Astrocyte (in vitro differentiated cells and primary cell): ENCODE results near the gene TXLNB.

Experiments used
- EZH2 ChIP-seq: IDR thresholded peaks from 2 replicates; pipeline ENCODE4 v1.6.1; 2012; ENCODE audit warnings: mild to moderate bottlenecking, low read length, inconsistent platforms; ENCODE audit not compliant: insufficient read depth
- TF ChIP-seq, protein P1 (sequence below): IDR thresholded peaks from 2 replicates; pipeline ENCODE4 v1.5.1; 2011; ENCODE audit warnings: low read depth, mild to moderate bottlenecking, inconsistent platforms, low read length, moderate library complexity; ENCODE audit not compliant: insufficient read depth

DNA sequence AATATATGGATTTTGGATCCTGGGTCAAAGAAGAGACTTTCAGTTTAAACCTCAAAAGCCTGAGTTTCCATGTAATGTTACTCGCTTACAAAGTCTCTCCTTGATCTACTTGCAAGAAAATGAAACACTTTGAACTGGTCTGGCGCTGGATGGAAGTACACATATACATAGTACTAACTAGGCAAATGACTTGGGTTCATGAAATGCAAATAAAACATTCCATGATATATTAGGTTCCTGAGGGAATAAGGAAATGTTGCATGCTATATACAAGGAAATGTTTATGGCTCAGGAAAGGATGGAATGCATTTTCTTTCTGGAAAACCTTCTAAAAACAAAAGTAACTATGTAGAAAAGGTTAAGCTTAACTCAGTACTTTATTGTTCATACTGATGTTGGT, 11.4 kb upstream of the TXLNB start:
- TF ChIP-seq, protein P1, sequence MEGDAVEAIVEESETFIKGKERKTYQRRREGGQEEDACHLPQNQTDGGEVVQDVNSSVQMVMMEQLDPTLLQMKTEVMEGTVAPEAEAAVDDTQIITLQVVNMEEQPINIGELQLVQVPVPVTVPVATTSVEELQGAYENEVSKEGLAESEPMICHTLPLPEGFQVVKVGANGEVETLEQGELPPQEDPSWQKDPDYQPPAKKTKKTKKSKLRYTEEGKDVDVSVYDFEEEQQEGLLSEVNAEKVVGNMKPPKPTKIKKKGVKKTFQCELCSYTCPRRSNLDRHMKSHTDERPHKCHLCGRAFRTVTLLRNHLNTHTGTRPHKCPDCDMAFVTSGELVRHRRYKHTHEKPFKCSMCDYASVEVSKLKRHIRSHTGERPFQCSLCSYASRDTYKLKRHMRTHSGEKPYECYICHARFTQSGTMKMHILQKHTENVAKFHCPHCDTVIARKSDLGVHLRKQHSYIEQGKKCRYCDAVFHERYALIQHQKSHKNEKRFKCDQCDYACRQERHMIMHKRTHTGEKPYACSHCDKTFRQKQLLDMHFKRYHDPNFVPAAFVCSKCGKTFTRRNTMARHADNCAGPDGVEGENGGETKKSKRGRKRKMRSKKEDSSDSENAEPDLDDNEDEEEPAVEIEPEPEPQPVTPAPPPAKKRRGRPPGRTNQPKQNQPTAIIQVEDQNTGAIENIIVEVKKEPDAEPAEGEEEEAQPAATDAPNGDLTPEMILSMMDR: no peak
- no peak for TF ChIP-seq EZH2
